ENCODE data around the gene JAZF1. TPM values are rescaled to one million over a fixed set of nuclear protein-coding genes. Genes with fewer than 3 reads are reported as not detected.

JAZF1 gene
- total RNA-seq, 2 experiments from 2014 or later = 3.3 to 4.0 TPM

DNA sequence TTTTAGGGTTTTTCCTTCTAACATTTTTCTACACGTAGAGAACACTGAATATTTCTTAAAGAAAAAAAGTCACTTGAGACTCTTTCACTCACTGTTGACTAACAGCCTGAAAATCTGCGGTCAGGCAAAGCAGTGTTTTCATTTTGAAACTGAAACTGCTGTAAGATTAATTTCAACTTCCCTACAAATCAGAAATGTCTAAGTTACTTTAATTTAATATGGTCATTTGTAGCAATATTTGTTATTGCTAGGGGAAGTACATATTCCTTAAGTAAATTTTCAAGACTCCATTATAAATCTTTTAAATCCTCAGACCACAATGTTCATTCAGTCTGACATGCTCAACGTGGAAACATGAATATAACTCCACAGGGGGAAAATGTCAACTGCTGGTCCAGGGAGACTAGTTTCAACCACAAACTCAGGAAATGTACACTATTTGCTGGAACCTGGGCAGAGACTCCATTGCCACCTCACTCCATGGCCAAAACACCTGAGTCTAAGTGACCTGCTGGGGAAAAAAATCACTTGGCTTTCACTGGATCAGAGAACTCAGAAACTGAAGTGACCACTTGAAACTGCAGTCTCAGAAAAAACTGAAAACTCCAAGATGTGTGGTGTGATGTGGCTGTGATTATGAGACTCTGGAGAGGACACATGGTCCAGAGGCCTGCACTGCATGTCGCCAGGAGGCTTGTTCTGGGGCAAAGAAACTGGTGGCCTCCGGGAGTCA lies 279.4 kb downstream of the JAZF1 start:
- peaks cover 32% of the 10 kb centered on the region for H3K4me1 Mint-ChIP-seq (ENCODE audit: low read depth)
- no peaks in the 10 kb centered on the region for H3K27me3 Mint-ChIP-seq
- ChIA-PET POLR2A (interaction anchor here (0.6 kb wide), 1 partner anchor 990 kb away, joined by 5 read pairs; no protein-coding TSS in a partner anchor), CTCF (no interaction called here)
- no peak overlapping the region for H3K27ac Mint-ChIP-seq
- peak; percentile 40 for DNase-seq
- TF ChIP-seq, protein P1, sequence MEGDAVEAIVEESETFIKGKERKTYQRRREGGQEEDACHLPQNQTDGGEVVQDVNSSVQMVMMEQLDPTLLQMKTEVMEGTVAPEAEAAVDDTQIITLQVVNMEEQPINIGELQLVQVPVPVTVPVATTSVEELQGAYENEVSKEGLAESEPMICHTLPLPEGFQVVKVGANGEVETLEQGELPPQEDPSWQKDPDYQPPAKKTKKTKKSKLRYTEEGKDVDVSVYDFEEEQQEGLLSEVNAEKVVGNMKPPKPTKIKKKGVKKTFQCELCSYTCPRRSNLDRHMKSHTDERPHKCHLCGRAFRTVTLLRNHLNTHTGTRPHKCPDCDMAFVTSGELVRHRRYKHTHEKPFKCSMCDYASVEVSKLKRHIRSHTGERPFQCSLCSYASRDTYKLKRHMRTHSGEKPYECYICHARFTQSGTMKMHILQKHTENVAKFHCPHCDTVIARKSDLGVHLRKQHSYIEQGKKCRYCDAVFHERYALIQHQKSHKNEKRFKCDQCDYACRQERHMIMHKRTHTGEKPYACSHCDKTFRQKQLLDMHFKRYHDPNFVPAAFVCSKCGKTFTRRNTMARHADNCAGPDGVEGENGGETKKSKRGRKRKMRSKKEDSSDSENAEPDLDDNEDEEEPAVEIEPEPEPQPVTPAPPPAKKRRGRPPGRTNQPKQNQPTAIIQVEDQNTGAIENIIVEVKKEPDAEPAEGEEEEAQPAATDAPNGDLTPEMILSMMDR (IDR thresholded peaks at IDR 0.05) = no peak
- ATAC-seq = peak; percentile 60
- no peaks in the 10 kb centered on the region for H3K36me3 Mint-ChIP-seq (ENCODE audit: low read depth)
- intact Hi-C loops (cut with micrococcal nuclease) = no loop called here
- H3K9me3 Mint-ChIP-seq = no peaks in the 10 kb centered on the region
- no peak overlapping the region for H3K4me3 Mint-ChIP-seq

DNA sequence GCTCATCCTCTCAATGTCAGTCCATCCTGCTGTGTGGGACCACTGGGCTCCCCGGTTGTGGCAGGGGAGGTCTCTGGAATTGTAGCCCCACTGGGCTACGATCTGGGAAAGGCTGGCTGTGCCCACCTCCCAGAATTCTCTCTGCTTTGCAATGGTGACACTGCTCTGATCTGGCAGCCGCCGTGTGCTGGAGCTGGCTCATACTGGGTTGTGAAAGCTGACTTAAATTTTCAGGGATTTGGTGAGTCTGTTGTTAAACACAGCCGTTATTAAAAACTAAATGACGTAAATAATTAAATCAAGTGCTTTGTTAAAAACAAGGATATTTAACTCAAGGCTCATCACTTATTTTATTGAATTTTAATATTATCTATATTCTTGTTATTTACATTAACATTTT lies 280.6 kb downstream of the JAZF1 start:
- TF ChIP-seq, protein P1 (IDR thresholded peaks at IDR 0.05) = no peak
- DNase-seq (no peak), ATAC-seq (no peak)
- intact Hi-C loops (cut with micrococcal nuclease) = no loop called here
- Mint-ChIP-seq H3K9me3 (no peaks in the 10 kb centered on the region), H3K27ac (no peak overlapping the region), H3K27me3 (no peaks in the 10 kb centered on the region), H3K4me1 (ENCODE audit: low read depth) (peaks cover 35% of the 10 kb centered on the region), H3K4me3 (no peak overlapping the region), H3K36me3 (ENCODE audit: low read depth) (no peaks in the 10 kb centered on the region)
- CTCF ChIA-PET = interaction anchor here (0.9 to 1.2 kb wide), 2 partner anchors 10 to 33 kb away, joined by 3 read pairs; no protein-coding TSS in a partner anchor
- POLR2A ChIA-PET = interaction anchor here (1.2 kb wide), 1 partner anchor 10 kb away, joined by 3 read pairs; no protein-coding TSS in a partner anchor

- ATAC-seq (peak; percentile 89), DNase-seq (peak; percentile 61)
- ChIA-PET CTCF (interaction anchor here (0.9 to 2.1 kb wide), 3 partner anchors 9 to 34 kb away, joined by 3 to 4 read pairs (median 3); no protein-coding TSS in a partner anchor), POLR2A (interaction anchor here (1.2 kb wide), 1 partner anchor 9 kb away, joined by 3 read pairs; no protein-coding TSS in a partner anchor)
- Mint-ChIP-seq H3K4me3 (no peak overlapping the region), H3K9me3 (no peaks in the 10 kb centered on the region), H3K27ac (no peak overlapping the region), H3K36me3 (ENCODE audit: low read depth) (no peaks in the 10 kb centered on the region), H3K27me3 (no peaks in the 10 kb centered on the region), H3K4me1 (ENCODE audit: low read depth) (peaks cover 35% of the 10 kb centered on the region)
- TF ChIP-seq, protein P1 (IDR thresholded peaks at IDR 0.05) = no peak
- intact Hi-C loops (cut with micrococcal nuclease) = no loop called here
Measured at GRCh38 chr7:27899601-27900000, 281.0 kb downstream of the JAZF1 start.

DNA sequence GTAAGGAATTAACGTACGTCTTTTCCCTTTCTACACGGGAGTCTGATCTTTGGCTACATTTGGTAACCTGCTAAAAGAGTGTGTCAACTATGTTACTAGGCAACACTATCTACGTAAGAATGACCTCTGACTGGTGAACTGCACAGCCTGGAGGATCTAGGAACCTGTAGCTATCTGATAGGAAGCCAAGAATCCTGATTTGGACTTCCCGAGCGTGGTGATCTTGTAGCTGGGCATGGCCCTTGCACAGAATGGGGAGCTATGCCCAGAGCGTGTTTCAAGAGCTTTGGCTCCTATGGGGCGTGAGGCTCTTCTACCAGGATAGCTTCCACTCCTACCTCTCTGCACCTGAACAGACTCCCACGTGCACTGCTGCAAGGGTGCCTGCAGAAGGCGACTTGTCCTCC lies 283.2 kb downstream of the JAZF1 start:
- no peak overlapping the region for H3K27ac Mint-ChIP-seq
- H3K4me1 Mint-ChIP-seq (ENCODE audit: low read depth) = peaks cover 35% of the 10 kb centered on the region
- CTCF ChIA-PET = interaction anchor here (2.1 kb wide), 1 partner anchor 17 kb away, joined by 4 read pairs; no protein-coding TSS in a partner anchor
- ATAC-seq = no peak
- TF ChIP-seq, protein P1 (IDR thresholded peaks at IDR 0.05) = no peak
- no peak overlapping the region for H3K4me3 Mint-ChIP-seq
- peaks cover 3% of the 10 kb centered on the region for H3K36me3 Mint-ChIP-seq (ENCODE audit: low read depth)
- no peak for DNase-seq
- H3K27me3 Mint-ChIP-seq = no peaks in the 10 kb centered on the region
- POLR2A ChIA-PET = no interaction called here
- intact Hi-C loops (cut with micrococcal nuclease) = no loop called here
- no peaks in the 10 kb centered on the region for H3K9me3 Mint-ChIP-seq

GRCh38 chr7:27897001-27897400 lies 283.6 kb downstream of the JAZF1 start:
- DNase-seq = no peak
- H3K27ac Mint-ChIP-seq = no peak overlapping the region
- no peak for ATAC-seq

More at GRCh38 chr7:27897001-27897400, 283.6 kb downstream of the JAZF1 start:
- ChIA-PET POLR2A (no interaction called here), CTCF (no interaction called here)
- H3K36me3 Mint-ChIP-seq (ENCODE audit: low read depth) = peaks cover 3% of the 10 kb centered on the region
- intact Hi-C loops (cut with micrococcal nuclease) = no loop called here
- no peaks in the 10 kb centered on the region for H3K9me3 Mint-ChIP-seq
- TF ChIP-seq, protein P1 (IDR thresholded peaks at IDR 0.05) = no peak
- H3K4me3 Mint-ChIP-seq = no peak overlapping the region
- H3K27me3 Mint-ChIP-seq = no peaks in the 10 kb centered on the region
- H3K4me1 Mint-ChIP-seq (ENCODE audit: low read depth) = peaks cover 35% of the 10 kb centered on the region

All from activated CD8-positive, alpha-beta T cell treated with anti-CD3 and anti-CD28 coated beads for 36 hours (primary cell).